SK-N-SH (cell line): ENCODE data around the gene FSIP1. TPM values are rescaled to one million over a fixed set of nuclear protein-coding genes. Genes with fewer than 3 reads are reported as not detected.
"Not testable (repeated sequence)": the region's sequence is repeated elsewhere in the genome, so short reads cannot be mapped to it uniquely, and the experiment has no call there.

Experiments used
- CTCF ChIA-PET: fragments of 300-600, 350-600 bp; formaldehyde crosslinking; extraction: SDS; loops from one replicate; lab custom pipeline; 2021; lab: Yijun Ruan, JAX
- POLR2A ChIA-PET: fragments of 350-600 bp; sonication (Branson Sonifier 250); formaldehyde crosslinking; extraction: SDS; loops from one replicate; lab custom pipeline; 2020; ENCODE audit warnings: antibody characterized with exemption, inconsistent platforms; lab: Yijun Ruan, JAX
- DNase-seq: peaks from one replicate; pipeline ENCODE4 v3.0.0; 2012
- H2AFZ ChIP-seq: fragments of 200-600 bp; sonication (generic); 2 replicates; pipeline ENCODE4 v1.8.1; 2016; ENCODE audit warnings: antibody characterized with exemption, mild to moderate bottlenecking, low read depth
- H3F3A ChIP-seq: fragments of 200-600 bp; sonication (generic); replicated peaks from 2 replicates; pipeline ENCODE3; 2016; ENCODE audit warnings: antibody characterized with exemption, mild to moderate bottlenecking; ENCODE audit not compliant: insufficient read depth
- H3K27ac ChIP-seq, 2 experiments: fragments of 200-500 bp in 1 of 2; fragments of 200-600 bp in 1 of 2; sonication (Bioruptor generic) in 1 of 2; sonication (generic), shearing (Covaris generic) in 1 of 2; 2 replicates each; pipeline versions ENCODE4 v1.5.1 to v1.6.1; 2014 to 2016; ENCODE audit warnings: low read depth in 2 of 2, inconsistent platforms in 1 of 2, low read length in 1 of 2, mild to moderate bottlenecking in 1 of 2, mixed read lengths in 1 of 2
- H3K27me3 ChIP-seq: fragments of 200-600 bp; sonication (generic), shearing (Covaris generic); 2 replicates; pipeline ENCODE4 v1.6.1; 2016; ENCODE audit warnings: mixed run types; ENCODE audit not compliant: insufficient read depth
- H3K36me3 ChIP-seq, 2 experiments: fragments of 200-500 bp in 1 of 2; fragments of 200-600 bp in 1 of 2; sonication (Bioruptor generic) in 1 of 2; sonication (generic) in 1 of 2; replicated peaks in 1 of 2; 2 replicates each; pipeline versions ENCODE3 to v1.5.1; 2014 to 2016; ENCODE audit warnings: low read length in 1 of 2, mild to moderate bottlenecking in 1 of 2; ENCODE audit not compliant: insufficient read depth in 2 of 2, control insufficient read depth in 1 of 2
- H3K4me1 ChIP-seq, 2 experiments: fragments of 200-500 bp in 1 of 2; fragments of 200-600 bp in 1 of 2; sonication (Bioruptor generic) in 1 of 2; sonication (generic), shearing (Covaris generic) in 1 of 2; 2 replicates each; pipeline versions ENCODE4 v1.5.1 to v1.6.1; 2014 to 2016; ENCODE audit warnings: low read depth in 1 of 2, low read length in 1 of 2, mixed run types in 1 of 2; ENCODE audit not compliant: insufficient read depth in 2 of 2, control insufficient read depth in 1 of 2
- H3K4me2 ChIP-seq: fragments of 200-600 bp; sonication (generic), shearing (Covaris generic); 2 replicates; pipeline ENCODE4 v1.6.1; 2017; ENCODE audit warnings: mixed run types
- H3K4me3 ChIP-seq, 2 experiments: fragments of 200-500 bp in 1 of 2; fragments of 200-600 bp in 1 of 2; sonication (Bioruptor generic) in 1 of 2; sonication (generic), shearing (Covaris generic) in 1 of 2; 2 replicates each; pipeline versions ENCODE4 v1.5.1 to v1.8.1; 2014 to 2016; ENCODE audit warnings: low read depth in 2 of 2, inconsistent platforms in 1 of 2, low read length in 1 of 2, mild to moderate bottlenecking in 1 of 2, mixed read lengths in 1 of 2, moderate library complexity in 1 of 2
- H3K79me2 ChIP-seq: fragments of 200-600 bp; sonication (generic); 2 replicates; pipeline ENCODE4 v1.8.1; 2017; ENCODE audit warnings: mild to moderate bottlenecking; ENCODE audit not compliant: insufficient read depth
- H3K9ac ChIP-seq: fragments of 200-600 bp; sonication (generic); 2 replicates; pipeline ENCODE4 v1.6.1; 2017; ENCODE audit warnings: mixed run types
- H3K9me2 ChIP-seq: fragments of 200-600 bp; sonication (generic); 2 replicates; pipeline ENCODE4 v1.6.1; 2017; ENCODE audit warnings: mixed run types
- H3K9me3 ChIP-seq: fragments of 200-600 bp; sonication (generic); 2 replicates; pipeline ENCODE4 v1.6.1; 2017; ENCODE audit warnings: mixed run types, mild to moderate bottlenecking, moderate library complexity
- H4K20me1 ChIP-seq: fragments of 200-600 bp; sonication (generic); 2 replicates; pipeline ENCODE4 v1.6.1; 2017; ENCODE audit warnings: mild to moderate bottlenecking, mixed run types; ENCODE audit not compliant: insufficient read depth
- CHD2 ChIP-seq: fragments of 150-350 bp; IDR thresholded peaks from 2 replicates; pipeline ENCODE4 v1.6.1; 2018; ENCODE audit warnings: low read length; ENCODE audit not compliant: partially characterized antibody
- ELF1 ChIP-seq: IDR thresholded peaks from 2 replicates; pipeline ENCODE4 v1.4.0; 2012
- GABPA ChIP-seq: IDR thresholded peaks from 2 replicates; pipeline ENCODE4 v1.4.0; 2012; ENCODE audit warnings: low read depth, mild to moderate bottlenecking
- GATA2 ChIP-seq: sonication (generic); formaldehyde crosslinking; IDR thresholded peaks from 2 replicates; pipeline ENCODE4 v1.5.0; 2020; ENCODE audit warnings: mild to moderate bottlenecking, missing genetic modification reagents
- RAD21 ChIP-seq: IDR thresholded peaks from 2 replicates; pipeline ENCODE4 v1.6.1; 2012; ENCODE audit warnings: mild to moderate bottlenecking, low read length
- RCOR1 ChIP-seq: fragments of 150-350 bp; IDR thresholded peaks from 2 replicates; pipeline ENCODE4 v1.6.1; 2017; ENCODE audit warnings: antibody characterized with exemption, low read length
- RFX5 ChIP-seq: IDR thresholded peaks from 2 replicates; pipeline ENCODE4 v1.6.1; 2012; ENCODE audit warnings: mild to moderate bottlenecking, improper control_type of control experiment, low read length
- SIN3A ChIP-seq: IDR thresholded peaks from 2 replicates; pipeline ENCODE4 v1.6.1; 2012; ENCODE audit warnings: low read depth, mild to moderate bottlenecking, low read length, moderate library complexity, borderline replicate concordance
- TCF12 ChIP-seq: IDR thresholded peaks from 2 replicates; pipeline ENCODE4 v1.4.0; 2012
- TEAD4 ChIP-seq: IDR thresholded peaks from 2 replicates; pipeline ENCODE4 v1.4.0; 2012; ENCODE audit warnings: mild to moderate bottlenecking, borderline replicate concordance; ENCODE audit not compliant: insufficient read depth
- YY1 ChIP-seq: IDR thresholded peaks from 2 replicates; pipeline ENCODE4 v1.4.0; 2012; ENCODE audit warnings: low read depth, mild to moderate bottlenecking
- WGBS: methylation state at CpG from one replicate; pipeline ENCODE4 v1.1.6; 2017; ENCODE audit warnings: low lambda C conversion rate; 5-methylcytosine and 5-hydroxymethylcytosine counted together
- polyA plus RNA-seq, 3 experiments: library from polyadenylated mRNA; depleted of rRNA; stranded (reverse); fragments of >200 nt; gene quantifications; 2 replicates each; pipeline ENCODE4 v1.2.3, GENCODE V29; 2012
- TF ChIP-seq, protein P1 (sequence below): IDR thresholded peaks from 2 replicates; pipeline ENCODE4 v1.4.0; 2012; ENCODE audit warnings: low read depth
- TF ChIP-seq, protein P2 (sequence below): IDR thresholded peaks from 2 replicates; pipeline ENCODE4 v1.6.1; 2012; ENCODE audit warnings: mild to moderate bottlenecking, low read depth, low read length, moderate library complexity
- TF ChIP-seq, protein P3 (sequence below): IDR thresholded peaks from 2 replicates; pipeline ENCODE4 v1.4.0; 2012; ENCODE audit warnings: low read depth, borderline replicate concordance
- TF ChIP-seq, protein P4 (sequence below): fragments of 150-350 bp; IDR thresholded peaks from 2 replicates; pipeline ENCODE4 v1.6.1; 2017; ENCODE audit warnings: antibody characterized with exemption, low read length, low read depth, borderline replicate concordance
- TF ChIP-seq, protein P5 (sequence below): fragments of 150-350 bp; IDR thresholded peaks from 2 replicates; pipeline ENCODE4 v1.6.1; 2016; ENCODE audit warnings: mild to moderate bottlenecking, low read depth, low read length
- TF ChIP-seq, protein P6 (sequence below): IDR thresholded peaks from 2 replicates; pipeline ENCODE4; 2012
- TF ChIP-seq, protein P7 (sequence below): fragments of 200-600 bp; sonication (generic); IDR thresholded peaks from 2 replicates; pipeline ENCODE4 v1.6.1; 2017; ENCODE audit warnings: antibody characterized with exemption, mild to moderate bottlenecking, moderate library complexity

FSIP1 gene
- polyA plus RNA-seq, 1 of the 3 experiments (the other 2 are of a cell fraction) = 0.43 TPM

DNA sequence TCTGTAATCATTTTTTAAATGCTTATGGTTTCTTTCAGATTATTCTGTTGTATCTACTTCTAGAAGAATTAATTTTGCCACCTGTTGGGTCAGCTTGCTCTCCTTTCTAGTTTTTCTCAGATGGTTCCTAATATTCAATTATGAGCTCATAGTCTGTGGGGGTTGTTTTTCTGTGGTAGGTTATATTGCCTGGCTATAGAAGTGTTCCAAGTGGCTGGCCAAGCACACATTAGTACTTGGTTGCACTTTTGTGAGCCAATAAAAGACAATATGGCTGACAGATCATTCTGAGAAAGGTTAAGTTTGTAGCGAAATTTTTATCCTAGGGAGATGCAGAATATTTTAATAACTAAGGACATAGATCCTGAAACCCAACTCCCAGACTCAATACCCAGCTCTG is 31.8 kb upstream of the FSIP1 start:
- TF ChIP-seq SIN3A = no peak
- no peak for TF ChIP-seq TEAD4
- TF ChIP-seq, protein P1, sequence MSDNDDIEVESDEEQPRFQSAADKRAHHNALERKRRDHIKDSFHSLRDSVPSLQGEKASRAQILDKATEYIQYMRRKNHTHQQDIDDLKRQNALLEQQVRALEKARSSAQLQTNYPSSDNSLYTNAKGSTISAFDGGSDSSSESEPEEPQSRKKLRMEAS = no peak
- TF ChIP-seq RCOR1 = no peak
- TF ChIP-seq, protein P2, sequence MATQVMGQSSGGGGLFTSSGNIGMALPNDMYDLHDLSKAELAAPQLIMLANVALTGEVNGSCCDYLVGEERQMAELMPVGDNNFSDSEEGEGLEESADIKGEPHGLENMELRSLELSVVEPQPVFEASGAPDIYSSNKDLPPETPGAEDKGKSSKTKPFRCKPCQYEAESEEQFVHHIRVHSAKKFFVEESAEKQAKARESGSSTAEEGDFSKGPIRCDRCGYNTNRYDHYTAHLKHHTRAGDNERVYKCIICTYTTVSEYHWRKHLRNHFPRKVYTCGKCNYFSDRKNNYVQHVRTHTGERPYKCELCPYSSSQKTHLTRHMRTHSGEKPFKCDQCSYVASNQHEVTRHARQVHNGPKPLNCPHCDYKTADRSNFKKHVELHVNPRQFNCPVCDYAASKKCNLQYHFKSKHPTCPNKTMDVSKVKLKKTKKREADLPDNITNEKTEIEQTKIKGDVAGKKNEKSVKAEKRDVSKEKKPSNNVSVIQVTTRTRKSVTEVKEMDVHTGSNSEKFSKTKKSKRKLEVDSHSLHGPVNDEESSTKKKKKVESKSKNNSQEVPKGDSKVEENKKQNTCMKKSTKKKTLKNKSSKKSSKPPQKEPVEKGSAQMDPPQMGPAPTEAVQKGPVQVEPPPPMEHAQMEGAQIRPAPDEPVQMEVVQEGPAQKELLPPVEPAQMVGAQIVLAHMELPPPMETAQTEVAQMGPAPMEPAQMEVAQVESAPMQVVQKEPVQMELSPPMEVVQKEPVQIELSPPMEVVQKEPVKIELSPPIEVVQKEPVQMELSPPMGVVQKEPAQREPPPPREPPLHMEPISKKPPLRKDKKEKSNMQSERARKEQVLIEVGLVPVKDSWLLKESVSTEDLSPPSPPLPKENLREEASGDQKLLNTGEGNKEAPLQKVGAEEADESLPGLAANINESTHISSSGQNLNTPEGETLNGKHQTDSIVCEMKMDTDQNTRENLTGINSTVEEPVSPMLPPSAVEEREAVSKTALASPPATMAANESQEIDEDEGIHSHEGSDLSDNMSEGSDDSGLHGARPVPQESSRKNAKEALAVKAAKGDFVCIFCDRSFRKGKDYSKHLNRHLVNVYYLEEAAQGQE = no peak
- no peak for TF ChIP-seq RAD21
- TF ChIP-seq ELF1 = no peak
- TF ChIP-seq YY1 = no peak
- TF ChIP-seq, protein P3, sequence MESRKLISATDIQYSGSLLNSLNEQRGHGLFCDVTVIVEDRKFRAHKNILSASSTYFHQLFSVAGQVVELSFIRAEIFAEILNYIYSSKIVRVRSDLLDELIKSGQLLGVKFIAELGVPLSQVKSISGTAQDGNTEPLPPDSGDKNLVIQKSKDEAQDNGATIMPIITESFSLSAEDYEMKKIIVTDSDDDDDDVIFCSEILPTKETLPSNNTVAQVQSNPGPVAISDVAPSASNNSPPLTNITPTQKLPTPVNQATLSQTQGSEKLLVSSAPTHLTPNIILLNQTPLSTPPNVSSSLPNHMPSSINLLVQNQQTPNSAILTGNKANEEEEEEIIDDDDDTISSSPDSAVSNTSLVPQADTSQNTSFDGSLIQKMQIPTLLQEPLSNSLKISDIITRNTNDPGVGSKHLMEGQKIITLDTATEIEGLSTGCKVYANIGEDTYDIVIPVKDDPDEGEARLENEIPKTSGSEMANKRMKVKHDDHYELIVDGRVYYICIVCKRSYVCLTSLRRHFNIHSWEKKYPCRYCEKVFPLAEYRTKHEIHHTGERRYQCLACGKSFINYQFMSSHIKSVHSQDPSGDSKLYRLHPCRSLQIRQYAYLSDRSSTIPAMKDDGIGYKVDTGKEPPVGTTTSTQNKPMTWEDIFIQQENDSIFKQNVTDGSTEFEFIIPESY = no peak
- TF ChIP-seq GATA2 (CRISPR knock-in tag) = no peak
- no peak for TF ChIP-seq CHD2
- TF ChIP-seq, protein P4, sequence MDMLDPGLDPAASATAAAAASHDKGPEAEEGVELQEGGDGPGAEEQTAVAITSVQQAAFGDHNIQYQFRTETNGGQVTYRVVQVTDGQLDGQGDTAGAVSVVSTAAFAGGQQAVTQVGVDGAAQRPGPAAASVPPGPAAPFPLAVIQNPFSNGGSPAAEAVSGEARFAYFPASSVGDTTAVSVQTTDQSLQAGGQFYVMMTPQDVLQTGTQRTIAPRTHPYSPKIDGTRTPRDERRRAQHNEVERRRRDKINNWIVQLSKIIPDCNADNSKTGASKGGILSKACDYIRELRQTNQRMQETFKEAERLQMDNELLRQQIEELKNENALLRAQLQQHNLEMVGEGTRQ = no peak
- no peak for TF ChIP-seq TCF12
- TF ChIP-seq, protein P5, sequence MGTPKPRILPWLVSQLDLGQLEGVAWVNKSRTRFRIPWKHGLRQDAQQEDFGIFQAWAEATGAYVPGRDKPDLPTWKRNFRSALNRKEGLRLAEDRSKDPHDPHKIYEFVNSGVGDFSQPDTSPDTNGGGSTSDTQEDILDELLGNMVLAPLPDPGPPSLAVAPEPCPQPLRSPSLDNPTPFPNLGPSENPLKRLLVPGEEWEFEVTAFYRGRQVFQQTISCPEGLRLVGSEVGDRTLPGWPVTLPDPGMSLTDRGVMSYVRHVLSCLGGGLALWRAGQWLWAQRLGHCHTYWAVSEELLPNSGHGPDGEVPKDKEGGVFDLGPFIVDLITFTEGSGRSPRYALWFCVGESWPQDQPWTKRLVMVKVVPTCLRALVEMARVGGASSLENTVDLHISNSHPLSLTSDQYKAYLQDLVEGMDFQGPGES = no peak
- TF ChIP-seq GABPA = no peak
- TF ChIP-seq, protein P6, sequence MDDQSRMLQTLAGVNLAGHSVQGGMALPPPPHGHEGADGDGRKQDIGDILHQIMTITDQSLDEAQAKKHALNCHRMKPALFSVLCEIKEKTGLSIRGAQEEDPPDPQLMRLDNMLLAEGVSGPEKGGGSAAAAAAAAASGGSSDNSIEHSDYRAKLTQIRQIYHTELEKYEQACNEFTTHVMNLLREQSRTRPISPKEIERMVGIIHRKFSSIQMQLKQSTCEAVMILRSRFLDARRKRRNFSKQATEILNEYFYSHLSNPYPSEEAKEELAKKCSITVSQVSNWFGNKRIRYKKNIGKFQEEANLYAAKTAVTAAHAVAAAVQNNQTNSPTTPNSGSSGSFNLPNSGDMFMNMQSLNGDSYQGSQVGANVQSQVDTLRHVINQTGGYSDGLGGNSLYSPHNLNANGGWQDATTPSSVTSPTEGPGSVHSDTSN = no peak
- TF ChIP-seq, protein P7, sequence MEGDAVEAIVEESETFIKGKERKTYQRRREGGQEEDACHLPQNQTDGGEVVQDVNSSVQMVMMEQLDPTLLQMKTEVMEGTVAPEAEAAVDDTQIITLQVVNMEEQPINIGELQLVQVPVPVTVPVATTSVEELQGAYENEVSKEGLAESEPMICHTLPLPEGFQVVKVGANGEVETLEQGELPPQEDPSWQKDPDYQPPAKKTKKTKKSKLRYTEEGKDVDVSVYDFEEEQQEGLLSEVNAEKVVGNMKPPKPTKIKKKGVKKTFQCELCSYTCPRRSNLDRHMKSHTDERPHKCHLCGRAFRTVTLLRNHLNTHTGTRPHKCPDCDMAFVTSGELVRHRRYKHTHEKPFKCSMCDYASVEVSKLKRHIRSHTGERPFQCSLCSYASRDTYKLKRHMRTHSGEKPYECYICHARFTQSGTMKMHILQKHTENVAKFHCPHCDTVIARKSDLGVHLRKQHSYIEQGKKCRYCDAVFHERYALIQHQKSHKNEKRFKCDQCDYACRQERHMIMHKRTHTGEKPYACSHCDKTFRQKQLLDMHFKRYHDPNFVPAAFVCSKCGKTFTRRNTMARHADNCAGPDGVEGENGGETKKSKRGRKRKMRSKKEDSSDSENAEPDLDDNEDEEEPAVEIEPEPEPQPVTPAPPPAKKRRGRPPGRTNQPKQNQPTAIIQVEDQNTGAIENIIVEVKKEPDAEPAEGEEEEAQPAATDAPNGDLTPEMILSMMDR = no peak
- no peak for TF ChIP-seq RFX5
- CTCF ChIA-PET = no interaction called here
- Histone ChIP-seq H3K9ac (no peak overlapping the region), H3K4me1 (peaks cover 0 to 7% of the 10 kb centered on the region in 2 experiments; a peak in 1 of 4 replicates), H3K4me2 (no peak overlapping the region), H4K20me1 (peaks cover 13% of the 10 kb centered on the region; the same call in 1 of the 2 replicates), H3K79me2 (peaks cover 95% of the 10 kb centered on the region), H3K36me3 (peaks cover 0 to 12% of the 10 kb centered on the region in 2 experiments), H3K9me3 (no peaks in the 10 kb centered on the region), H3F3A (peaks cover 6% of the 10 kb centered on the region), H3K4me3 (no peak overlapping the region), H3K27me3 (no peaks in the 10 kb centered on the region), H3K27ac (no peak overlapping the region), H2AFZ (no peak overlapping the region), H3K9me2 (no peaks in the 10 kb centered on the region)
- DNase-seq = no peak
- 82% methylated on average over 1 of the region's 1 CpG for WGBS
- POLR2A ChIA-PET = no interaction called here

DNA sequence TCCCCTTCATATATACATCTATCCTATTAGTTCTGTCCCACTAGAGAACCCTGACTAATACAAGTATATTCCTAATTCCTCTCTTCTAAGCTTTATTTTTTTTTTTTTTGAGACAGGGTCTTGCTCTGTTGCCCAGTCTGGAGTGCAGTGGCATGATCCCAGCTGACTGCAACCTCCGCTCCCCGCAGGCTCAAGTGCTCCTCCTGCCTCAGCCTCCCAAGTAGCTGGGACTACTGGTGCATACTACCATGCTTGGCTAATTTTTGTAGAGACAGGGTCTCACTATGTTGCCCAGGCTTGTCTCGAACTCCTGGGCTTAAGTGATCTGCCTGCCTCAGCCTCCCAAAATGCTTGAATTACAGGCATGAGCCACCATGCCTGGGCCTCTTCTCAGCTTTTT is 30.0 kb upstream of the FSIP1 start:
- not testable (repeated sequence) for H4K20me1 ChIP-seq, H3K4me2 ChIP-seq, DNase-seq, H3F3A ChIP-seq, H3K9me3 ChIP-seq, H3K9me2 ChIP-seq, H3K27me3 ChIP-seq, H3K4me1 ChIP-seq, H3K9ac ChIP-seq, H3K4me3 ChIP-seq, H3K27ac ChIP-seq, H2AFZ ChIP-seq
- WGBS = 97% methylated on average over 3 of the region's 3 CpGs
- POLR2A ChIA-PET = interaction anchor here (0.6 kb wide), 1 partner anchor 1258 kb away, joined by 7 read pairs; no protein-coding TSS in a partner anchor
- Histone ChIP-seq H3K79me2 (peaks cover 94% of the 10 kb centered on the region), H3K36me3 (peaks cover 0 to 12% of the 10 kb centered on the region in 2 experiments)
- CTCF ChIA-PET = interaction anchor here (1.2 to 1.5 kb wide), 2 partner anchors 10 to 127 kb away, joined by 3 to 4 read pairs; no protein-coding TSS in a partner anchor
